ENCODE data around the gene TRPM3. TPM values are rescaled to one million over a fixed set of nuclear protein-coding genes. Genes with fewer than 3 reads are reported as not detected.
A peak's percentile ranks its signal among the peaks of the same experiment; 100 is the strongest.

The TRPM3 gene
- total RNA-seq, 2 donors from 2014 or later = 0.90 to 5.3 TPM

DNA sequence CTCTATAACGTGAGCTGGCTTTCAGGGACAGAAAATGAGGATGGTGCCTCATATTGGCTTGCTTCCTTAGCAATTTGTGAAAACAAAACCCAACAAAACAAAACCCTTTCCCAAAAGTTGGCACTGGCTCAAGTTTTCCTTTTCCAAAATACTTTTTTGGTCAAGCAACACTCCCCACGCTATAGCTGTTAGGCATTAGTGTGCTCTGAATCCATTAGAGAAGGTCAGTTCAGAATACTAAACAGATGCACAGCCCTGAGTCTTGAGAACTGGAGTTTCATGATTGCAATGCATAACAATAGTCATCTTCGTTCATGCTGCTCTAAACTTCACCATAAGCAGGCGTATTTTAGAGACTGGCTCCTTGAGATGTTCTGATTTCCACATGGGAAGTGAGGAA lies 534.9 kb downstream of the TRPM3 start:
- DNase-seq (ENCODE audit: low spot score) = no peak
- intact Hi-C loops (cut with DNase I) = no loop called here

DNA sequence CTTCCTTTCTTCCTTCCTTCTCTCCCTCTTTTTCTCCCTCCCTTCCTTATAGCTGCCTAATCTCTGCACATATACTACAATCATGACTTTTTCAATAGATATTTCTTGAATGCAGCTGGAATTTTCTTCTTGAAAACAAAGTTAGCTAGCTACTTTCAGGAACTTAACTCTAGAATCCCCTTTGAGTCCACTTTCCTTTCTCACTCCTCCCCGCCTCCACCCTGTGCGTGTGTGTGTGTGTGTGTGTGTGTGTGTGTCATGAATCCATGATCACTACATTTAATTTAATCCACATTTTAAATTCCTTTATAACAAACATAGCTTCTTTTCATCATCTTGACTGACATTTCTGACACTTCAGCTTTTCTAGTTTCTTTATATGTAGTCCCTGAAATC lies 539.5 kb downstream of the TRPM3 start:
- intact Hi-C loops (cut with DNase I) = no loop called here
- DNase-seq (ENCODE audit: low spot score) = no peak

DNA sequence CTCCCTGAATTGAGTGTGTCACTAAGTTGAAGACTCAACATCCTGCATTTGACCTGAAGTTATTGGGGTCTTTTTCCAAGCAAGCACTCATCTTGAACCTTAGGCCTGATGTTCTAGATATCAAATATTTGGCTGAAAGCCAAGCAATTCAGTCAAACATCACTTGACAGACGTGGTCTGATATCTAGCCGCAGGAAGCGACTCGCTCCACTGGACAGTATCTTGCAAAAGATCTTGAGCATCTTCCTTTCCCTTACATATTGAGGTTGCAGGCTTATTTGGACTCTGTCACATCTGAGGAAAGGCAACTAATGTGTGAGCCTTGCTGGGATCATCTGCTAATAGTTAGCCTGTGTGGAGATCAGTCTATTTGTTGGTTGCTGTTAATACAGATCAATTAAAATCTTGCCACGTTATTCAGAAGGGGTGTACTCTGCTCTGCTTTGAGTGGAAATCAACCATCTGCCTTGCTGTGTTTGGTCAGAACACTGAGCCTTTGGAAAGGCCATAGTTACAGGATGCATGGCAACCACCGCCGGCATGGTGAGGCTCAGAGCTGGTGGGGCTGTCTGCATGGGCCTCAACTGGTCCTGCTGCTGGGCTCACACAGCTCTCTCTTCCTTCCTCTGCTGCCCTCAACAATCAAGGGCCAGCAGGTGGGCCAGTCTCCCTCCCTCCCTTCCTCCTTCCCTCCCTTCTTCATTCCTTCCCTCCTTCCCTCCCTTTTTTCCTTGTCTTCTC lies 540.0 kb downstream of the TRPM3 start:
- DNase-seq (ENCODE audit: low spot score) = no peak
- intact Hi-C loops (cut with DNase I) = no loop called here

DNA sequence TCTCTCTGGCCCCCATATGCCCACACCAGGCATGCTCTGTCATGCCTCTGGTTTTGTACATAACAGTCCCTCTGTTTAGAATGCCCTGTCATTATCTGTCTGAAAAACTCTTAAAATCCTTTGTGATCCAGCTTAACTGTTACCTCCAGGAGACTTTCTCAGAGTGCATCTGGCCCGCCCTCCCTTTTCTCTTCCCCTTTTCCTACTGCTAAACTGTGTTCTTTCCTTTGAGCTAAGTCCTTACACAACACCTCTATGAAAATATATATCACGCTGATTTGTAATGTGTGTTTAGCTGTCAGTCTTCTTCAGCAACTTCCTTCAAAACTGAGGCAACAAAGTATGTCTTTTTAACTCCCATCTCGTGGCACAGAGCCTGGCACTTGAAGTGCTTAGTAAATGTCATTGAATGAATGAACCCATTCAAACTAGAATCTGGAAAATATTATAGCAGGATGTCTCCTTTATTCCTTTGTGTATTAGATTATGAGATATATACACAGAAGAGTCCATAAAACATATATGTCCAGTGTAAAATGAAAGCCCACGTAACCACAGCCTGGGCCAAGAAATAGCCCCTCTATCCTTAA lies 540.7 kb downstream of the TRPM3 start:
- DNase-seq (ENCODE audit: low spot score) = no peak
- intact Hi-C loops (cut with DNase I) = no loop called here

DNA sequence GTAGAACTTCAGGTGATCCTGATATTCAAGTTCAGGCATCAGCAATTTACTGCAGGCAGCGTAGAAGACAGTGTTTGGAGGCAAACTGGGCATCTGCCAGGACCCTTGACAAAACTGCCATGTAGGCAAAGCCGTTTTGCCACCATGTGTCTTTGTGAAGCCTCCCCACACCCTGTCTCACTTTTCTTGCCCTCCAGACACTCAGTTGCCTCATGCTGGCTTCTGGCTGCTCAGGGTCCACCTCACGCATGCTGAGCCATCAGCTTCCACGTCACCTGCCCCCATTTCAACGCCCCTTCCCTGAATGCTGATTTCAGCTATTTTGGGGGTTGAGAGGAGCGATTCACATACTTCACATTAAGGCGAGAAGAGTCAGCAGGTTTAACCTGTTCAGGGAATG lies 541.7 kb downstream of the TRPM3 start:
- DNase-seq (ENCODE audit: low spot score) = no peak
- intact Hi-C loops (cut with DNase I) = loop anchor here in 1 of 2 donors (5.0 kb wide), 1 partner anchor 157 kb away; no protein-coding TSS in a partner anchor

DNA sequence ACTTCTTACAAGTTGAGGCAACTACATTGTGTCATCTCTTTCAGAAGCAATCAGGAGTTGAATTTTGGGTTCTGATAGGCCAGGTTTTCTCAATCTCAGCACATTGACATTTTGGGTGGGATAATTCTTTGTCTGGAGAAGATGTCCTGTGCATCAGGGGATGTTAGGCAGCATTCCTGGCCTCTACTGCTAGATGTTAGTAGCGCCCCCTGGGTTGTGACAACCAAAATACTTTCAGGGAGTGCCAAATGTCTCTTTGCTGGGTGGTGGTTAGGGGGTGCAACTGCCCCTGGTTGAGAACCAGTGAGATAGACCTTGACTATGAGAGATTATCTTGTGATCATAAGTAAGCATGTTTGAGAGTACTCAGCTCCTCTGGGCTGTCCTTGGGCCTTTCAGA lies 542.7 kb downstream of the TRPM3 start:
- intact Hi-C loops (cut with DNase I) = loop anchor here in 1 of 2 donors (5.0 kb wide), 1 partner anchor 156 kb away; no protein-coding TSS in a partner anchor
- DNase-seq (ENCODE audit: low spot score) = no peak

DNA sequence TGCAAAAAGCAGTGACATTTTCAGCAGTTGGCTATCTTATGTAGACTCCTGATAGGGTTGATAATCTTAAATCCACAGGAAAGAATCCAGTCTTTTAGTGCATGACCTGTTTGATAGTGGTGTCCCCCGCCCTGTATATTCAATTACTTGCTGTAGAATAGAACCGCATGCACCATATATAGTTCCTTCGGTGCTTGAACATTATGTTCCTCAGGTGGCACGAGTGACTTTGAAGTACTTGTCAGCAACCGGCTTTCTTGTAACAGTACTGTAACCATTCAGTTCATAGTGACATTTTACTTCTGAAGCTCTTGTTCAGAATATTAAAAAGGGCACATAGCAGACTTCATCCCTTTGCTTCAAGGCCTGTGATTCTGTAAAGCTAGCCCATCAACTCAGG lies 543.8 kb downstream of the TRPM3 start:
- no peak for DNase-seq (ENCODE audit: low spot score)
- intact Hi-C loops (cut with DNase I) = loop anchor here in 1 of 2 donors (5.0 kb wide), 1 partner anchor 155 kb away; no protein-coding TSS in a partner anchor

DNA sequence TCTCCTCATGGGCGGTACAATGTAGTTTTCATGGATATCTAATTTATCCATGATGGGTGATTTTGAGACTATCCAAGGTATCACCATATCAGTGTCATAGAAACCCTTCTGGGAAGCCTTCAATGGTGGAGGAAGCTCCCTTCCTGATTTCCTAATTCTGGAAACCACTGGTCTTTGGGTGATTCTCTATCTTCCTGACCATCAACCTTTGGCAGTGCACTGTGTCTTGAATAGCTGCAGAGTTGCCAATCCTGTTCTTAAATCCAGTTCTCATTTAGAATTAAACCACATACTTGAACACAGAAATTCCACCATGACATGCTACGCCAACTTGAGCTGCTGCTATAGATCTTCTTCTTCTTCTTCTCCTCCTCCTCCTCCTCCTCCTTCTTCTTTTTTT lies 545.3 kb downstream of the TRPM3 start:
- intact Hi-C loops (cut with DNase I) = loop anchor here in 1 of 2 donors (5.0 kb wide), 1 partner anchor 154 kb away; no protein-coding TSS in a partner anchor
- no peak for DNase-seq (ENCODE audit: low spot score)

DNA sequence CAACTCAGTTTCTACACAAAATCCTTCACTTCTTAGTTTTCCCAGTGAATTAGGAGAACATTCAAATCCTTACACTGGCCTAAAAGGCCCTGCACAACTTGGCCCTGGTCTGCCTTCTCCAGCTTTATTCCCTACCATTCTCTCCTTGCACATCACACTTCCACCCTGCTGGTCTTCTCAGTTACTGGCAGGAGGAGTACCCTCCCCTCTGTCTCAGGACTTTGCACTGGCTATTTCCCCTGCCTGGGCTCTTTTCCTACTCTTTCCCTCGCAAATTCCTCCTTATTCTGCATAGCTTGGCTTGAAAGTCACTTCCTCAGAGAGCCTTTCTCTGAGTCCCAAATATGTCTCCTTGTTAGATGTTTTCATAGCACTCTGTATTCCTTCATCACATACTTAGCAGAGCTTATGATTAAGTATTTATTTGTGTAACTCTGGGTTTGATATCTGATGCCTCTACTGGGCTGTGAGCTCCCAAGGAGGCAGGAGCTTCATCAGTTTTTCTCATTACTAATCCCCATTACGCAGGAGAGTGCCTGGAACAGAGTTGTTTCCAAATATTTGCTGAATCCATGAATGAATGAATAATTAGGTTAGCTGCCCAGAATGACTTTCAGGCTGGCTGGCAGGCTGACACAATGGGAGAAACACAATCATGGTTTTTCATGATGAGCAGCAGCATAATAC lies 547.1 kb downstream of the TRPM3 start:
- intact Hi-C loops (cut with DNase I) = loop anchor here in 1 of 2 donors (5.0 kb wide), 1 partner anchor 1922 kb away; no protein-coding TSS in a partner anchor
- DNase-seq (ENCODE audit: low spot score) = peak; percentile 85

DNA sequence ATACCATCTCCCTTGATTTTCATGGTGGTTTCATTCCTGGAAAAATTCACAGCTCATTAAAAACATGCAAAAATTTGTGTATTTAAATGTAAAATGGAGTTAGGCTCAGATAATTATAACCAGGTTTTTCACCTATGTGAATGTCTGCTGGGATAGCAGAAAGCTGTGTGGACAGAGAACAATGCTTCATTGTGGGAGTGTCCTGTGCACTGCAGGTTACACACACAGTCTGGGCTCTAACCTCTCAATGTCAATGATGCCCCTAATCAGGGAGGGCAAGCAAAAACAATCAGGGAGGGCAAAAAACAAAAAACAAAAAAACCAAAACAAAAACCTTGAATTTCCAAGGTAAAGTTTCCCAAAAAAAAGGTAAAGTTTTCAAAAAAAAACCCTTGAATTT lies 548.1 kb downstream of the TRPM3 start:
- DNase-seq (ENCODE audit: low spot score) = no peak
- intact Hi-C loops (cut with DNase I) = loop anchor here in 1 of 2 donors (5.0 kb wide), 1 partner anchor 1921 kb away; no protein-coding TSS in a partner anchor

DNA sequence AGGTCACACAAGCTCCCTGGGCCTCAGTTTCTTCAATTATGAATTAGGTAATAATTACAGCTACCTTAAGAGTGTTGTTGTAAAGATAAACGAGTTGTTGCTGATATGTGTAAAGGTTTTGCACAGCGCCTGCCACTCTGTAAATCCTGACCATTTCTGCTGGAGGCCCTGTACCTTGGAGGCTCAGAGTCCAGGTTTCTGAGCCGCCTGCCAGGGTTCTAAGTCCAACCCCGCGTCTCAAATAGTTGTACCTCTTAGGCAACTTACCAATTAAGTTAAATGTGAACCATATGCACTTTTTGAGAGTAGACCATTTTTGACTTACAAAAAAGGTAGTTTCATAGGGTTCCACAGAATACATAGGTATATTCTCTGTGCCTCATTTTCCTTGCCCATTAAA lies 550.2 kb downstream of the TRPM3 start:
- intact Hi-C loops (cut with DNase I) = loop anchor here in 1 of 2 donors (5.0 kb wide), 1 partner anchor 1919 kb away; no protein-coding TSS in a partner anchor
- DNase-seq (ENCODE audit: low spot score) = no peak

DNA sequence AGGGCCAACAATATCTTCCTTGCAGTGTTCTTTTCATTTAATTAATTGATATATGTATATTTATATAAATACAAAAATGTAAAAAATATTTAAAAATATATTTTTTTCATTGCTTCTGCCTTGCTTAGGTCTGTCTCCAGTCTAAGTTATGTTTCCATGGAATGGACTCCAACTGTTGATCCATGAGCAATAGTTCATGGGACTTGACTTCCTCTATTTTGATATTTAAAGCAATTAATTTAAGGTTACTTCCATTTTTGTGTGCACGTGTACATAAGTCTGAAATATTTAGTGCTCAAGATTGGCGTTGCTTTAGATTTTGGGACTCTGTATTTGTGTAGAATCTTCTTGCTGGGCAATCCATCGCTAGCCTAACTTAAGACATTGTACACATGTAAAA lies 551.6 kb downstream of the TRPM3 start:
- intact Hi-C loops (cut with DNase I) = loop anchor here in 1 of 2 donors (5.0 kb wide), 1 partner anchor 1917 kb away; no protein-coding TSS in a partner anchor
- no peak for DNase-seq (ENCODE audit: low spot score)

DNA sequence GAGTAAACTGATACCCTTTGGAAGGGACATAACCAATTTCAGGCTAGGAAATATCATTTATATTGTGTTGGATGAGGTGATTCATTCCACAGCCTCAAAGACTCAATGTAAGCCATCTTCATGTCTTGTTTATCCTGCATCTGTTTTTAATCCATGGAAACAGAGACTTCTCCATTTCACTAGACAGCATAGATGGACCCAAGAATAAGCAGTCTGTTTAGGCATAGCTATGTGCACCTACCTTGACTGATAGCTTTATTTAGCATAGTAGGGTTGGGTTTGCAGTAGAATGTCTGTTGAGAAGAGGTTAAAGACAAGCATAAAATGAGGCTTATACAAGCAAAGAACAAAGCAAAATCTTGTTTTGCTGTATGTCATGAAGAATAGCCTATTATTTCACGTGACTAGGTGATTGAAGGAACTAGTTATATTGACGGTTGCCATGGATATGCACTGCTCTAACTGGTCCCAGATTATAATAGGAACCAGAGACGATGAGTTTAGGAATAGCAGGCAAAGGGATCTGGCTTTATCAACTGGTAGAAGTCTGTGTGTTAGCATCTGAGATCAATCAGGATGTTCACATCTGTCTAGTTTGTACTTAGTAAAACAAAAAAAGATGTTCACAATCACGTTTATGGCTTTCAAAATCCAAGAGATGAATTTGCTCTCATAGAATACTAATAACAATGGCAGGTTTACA lies 552.2 kb downstream of the TRPM3 start:
- no peak for DNase-seq (ENCODE audit: low spot score)
- intact Hi-C loops (cut with DNase I) = no loop called here

DNA sequence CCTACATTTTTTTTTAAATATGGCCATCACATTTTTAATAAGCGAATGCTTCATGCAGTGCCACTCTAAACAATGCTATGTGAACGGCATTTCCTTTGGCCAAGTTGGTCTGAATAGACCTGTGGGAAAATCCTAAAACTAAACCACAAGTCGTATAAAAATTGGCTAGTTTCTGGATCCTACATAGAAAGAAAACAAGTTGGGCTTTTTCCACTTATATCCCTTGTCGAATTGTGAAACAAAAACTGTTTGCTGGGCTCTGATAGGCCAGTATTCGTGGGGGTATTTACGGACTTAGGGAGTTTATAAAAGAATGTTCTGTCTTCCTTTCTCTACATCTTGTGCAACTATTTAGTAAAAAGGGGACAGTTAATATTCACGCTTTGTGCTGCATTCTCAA lies 553.9 kb downstream of the TRPM3 start:
- intact Hi-C loops (cut with DNase I) = no loop called here

DNA sequence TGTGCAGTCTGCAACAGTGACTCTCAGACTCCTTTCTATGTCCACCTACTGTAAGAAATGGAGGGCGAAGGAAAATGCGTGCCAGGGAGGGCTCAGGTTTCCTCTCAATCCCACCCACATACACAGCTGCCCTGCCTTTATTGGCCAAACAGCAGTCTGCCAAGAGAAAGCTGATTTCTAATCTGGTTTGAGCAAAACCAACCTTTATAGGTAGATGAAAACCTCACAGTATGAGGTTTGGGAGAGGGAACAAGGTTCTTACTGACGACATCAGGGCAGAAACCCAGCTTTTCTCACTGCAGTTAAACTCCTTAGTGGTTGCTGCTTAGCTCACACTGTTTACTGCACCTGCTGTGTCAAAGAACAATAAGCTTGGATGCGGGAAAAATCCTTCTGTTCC lies 554.7 kb downstream of the TRPM3 start:
- intact Hi-C loops (cut with DNase I) = no loop called here

More for the DNA sequence above, 553.9 kb downstream of the TRPM3 start:
- no peak for DNase-seq (ENCODE audit: low spot score)

DNA sequence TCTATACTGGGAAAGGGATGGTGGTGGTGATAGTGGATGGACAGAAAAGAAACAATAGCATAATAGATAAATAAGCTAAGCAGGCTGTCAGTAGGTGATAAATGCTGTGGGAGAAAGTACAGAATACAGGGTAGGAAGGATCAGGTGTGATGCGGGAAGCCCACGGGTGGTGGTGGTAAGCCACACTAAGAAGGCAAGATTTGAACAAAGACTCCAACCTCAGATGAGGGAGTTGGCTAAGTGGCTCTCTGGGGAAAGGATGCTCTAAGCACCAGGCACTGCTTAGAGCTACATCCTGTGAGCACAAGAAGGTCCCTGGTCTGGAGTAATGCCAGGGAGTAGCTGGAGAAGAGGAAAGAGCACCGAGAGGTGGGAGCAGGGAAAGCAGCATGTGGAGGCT lies 555.4 kb downstream of the TRPM3 start:
- no peak for DNase-seq (ENCODE audit: low spot score)
- intact Hi-C loops (cut with DNase I) = no loop called here

More for the DNA sequence above, 554.7 kb downstream of the TRPM3 start:
- no peak for DNase-seq (ENCODE audit: low spot score)

DNA sequence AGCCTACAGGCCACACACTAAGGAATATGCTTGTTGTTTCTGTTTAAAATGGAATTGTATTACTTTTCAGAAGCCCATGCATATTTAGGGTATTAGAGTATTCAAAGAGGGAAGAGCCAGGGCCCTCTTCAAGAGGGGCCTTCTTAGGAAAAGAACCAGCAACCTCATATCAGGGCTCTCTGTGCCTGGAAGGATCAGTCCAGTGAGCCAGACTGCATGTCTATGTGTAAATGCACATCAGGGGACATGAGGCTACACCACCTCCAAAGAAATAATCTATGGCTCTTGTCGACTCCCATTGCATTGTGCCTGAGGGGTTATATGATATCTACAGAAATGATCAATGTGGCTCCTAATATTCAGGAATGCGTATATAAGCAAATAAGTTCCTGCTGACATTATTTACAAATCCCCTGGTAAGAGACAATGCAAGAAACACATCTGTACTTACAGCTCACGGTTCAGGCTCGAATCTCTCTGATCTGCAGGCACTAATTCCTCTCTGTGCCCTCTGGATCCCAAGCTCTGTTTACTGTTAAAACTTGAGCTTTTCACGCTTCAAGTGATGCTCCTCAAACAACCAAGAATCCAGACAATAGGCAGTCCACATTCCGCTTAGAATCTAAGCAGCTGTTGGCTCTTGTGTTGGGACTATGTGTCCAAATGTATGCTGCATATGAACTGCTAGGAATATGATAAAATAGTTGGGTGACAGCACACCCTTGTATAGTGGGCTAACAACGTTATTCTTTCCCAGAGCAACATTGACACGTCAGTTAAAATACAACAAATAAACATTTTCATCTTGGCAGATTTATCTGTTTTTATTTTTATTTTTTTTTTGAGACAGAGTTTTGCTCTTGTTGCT lies 556.7 kb downstream of the TRPM3 start:
- intact Hi-C loops (cut with DNase I) = no loop called here
- DNase-seq (ENCODE audit: low spot score) = no peak

DNA sequence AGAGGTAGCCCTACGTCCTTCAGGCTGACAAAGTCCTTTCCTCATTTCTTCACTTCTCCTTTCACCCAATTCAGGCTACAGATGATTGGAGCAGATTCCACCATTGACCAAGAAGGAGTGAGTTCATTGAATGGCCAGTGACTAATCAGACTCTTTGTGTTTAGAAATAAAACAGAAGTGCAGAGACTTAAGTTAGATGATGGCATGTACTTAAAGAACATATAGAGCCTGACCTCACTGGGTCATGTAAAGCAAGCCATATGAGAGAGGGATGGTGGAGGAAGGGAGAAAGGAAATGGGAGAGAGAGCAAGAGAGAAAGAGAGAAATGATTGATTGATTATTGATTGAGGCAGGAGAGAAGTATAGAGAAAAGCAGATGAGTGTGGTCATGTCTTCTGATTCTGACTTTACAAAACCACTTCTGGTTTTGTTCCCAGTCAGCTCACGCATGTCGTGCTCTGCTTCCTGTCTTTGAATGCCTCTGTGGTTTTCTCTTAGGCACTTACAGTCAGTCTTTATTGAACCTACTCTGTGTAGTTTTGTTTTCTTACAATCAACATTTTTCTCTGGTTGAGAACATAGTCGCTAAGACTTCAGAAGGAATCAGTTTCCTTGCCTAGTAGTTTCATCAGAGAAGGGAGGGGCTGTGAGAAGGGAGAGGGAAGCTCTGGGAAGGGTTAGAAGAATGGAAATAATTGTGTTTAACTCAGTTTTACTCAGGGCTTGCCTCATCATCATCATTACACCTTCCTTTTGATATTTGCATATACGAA lies 557.8 kb downstream of the TRPM3 start:
- intact Hi-C loops (cut with DNase I) = no loop called here
- no peak for DNase-seq (ENCODE audit: low spot score)
